ENCODE measurements around the gene PTPRM. TPM values are rescaled to one million over a fixed set of nuclear protein-coding genes. Genes with fewer than 3 reads are reported as not detected.

PTPRM gene
- total RNA-seq, 1 experiment from 2014 or later = 37.3 TPM

DNA sequence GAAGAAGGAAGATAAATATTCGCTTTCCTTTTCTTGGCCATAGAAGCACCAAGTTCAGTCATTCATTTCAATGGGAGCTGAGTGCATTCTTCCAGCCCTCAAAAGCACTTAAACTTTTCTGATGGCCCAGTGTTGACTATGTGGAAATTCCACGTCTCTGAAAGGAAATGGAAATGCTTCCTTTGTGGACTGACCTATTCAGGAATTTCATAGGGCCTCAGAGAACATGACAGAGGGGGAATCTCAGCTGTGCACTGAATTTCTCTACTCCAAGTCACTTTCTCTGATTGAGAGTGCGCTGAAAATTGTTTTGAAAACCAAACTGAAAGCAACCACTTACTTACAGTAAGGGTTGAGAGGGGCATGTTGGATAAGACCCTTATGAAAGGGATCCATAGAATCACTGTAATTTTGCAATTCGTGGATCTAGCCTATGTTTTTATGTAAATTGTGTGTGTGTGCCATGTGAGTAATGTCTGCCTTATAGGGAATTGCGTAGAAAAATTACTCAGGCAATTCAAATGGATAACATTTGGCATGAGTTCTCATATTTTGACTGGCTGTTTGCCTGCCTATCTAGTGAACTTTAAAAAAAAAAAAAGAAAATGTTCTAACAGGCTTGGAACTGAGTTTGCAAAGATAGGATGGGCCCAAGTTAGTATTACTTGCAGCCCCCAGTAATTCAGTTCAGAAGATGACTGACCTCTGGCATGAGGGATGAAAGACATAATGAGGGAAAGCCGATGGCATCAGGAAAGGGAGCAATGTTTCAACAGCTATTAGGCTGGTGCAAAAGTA lies 437.0 kb downstream of the PTPRM start:
- no peak for DNase-seq (ENCODE audit: low spot score)

DNA sequence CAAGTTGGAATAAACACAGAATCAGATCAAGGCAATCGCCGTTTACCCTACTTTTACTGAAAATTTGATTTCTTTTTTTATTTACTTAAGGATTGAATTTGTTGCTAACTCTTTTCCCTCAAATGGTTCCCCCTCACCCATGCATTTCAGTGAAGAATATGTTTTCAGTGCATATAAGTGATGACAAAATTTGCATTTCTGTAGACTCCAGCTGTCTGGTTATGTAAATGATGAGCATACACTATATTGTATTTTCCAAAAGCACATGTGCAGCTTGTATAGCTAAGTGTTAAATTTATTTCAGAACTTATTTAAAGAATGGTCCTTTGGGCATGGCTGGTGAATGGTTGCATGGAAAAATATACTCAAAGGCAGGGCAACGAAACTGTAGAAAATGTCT lies 437.7 kb downstream of the PTPRM start:
- DNase-seq (ENCODE audit: low spot score) = no peak

DNA sequence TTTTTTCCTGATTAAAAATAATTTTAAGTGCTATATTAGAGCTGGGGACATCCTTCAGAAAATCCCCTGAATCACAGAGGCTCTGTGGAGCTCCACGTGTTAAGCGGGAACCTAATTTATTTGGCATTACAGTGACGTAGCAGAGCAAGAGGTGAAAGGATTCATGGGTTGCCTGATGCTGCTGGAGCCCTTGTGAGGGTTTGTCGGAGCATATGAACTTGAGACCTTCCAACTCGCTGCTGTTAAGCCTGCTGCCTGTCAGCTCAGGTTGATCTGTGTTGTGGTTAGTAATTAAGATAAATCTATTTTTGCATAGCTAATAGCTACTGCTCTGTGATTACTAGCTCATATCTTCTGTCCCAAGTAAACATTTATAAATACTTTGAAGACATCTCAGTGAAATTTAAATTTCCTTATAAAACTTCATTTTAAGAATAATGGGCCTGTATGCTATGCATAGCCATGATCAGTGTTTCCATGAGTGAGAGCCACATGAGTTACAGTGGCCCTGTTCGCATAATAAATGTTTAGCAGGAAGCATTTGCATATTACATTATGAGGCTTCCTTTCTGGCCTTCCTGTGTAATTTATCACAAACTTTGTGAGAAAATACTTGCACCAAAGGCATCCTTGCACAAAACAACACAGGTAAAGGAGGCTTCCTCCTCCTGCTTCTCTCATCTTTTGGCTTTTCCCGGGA lies 438.9 kb downstream of the PTPRM start:
- DNase-seq (ENCODE audit: low spot score) = no peak

DNA sequence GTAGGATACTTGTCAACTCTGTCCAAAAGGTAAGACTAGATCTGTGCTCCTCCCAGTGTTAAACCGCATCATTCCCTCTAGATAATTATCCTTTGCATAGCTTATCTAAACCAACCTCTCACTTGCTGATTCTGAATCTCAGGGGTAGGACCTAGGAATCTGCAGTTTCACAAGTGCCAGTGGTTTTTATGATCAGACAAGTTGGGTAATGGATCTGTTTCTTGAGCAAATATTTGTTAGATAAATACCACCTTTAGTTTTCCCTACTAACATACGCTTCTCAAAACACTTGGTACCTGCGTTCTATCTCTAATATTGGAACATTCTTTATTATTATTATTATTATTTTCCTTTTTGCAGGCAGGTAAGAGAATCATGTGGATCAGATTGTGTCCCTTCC lies 439.9 kb downstream of the PTPRM start:
- no peak for DNase-seq (ENCODE audit: low spot score)

DNA sequence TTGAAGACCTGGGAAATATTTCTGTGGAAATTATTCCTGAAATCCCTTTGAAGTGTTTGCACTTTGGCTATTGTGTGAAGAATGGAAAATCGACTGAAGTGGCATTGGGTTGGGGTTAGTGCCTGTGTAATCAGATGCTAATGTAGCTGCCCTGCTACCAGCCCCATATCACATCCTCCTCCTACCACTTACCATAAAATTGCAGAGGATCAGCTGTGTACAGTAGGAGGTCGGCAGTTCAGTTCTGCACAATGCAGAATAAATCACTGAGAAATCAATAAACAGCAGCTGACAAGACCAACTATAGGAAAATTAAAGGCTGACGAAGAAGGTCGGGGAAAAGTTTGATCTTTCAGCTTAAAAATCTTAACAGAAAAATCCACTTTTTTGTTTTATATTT lies 440.9 kb downstream of the PTPRM start:
- no peak for DNase-seq (ENCODE audit: low spot score)

DNA sequence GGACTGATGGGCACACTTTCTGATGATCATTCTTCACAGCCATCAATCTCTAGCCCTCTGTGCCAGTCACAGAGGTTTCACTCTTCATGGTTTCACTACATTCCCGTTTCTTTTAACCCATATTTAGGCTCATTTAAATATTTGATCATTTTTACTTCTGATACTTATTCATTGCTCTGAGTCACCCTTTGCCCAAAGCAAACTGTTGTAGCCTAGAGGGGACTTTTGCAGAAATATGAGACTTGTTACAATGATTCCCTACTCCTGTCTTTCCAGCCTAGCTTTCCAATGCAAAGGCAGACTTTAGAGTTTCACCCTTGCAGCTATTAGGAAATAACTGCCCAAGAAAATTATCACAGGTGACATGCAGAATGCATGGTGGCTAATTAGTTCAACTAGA lies 444.2 kb downstream of the PTPRM start:
- DNase-seq (ENCODE audit: low spot score) = no peak

DNA sequence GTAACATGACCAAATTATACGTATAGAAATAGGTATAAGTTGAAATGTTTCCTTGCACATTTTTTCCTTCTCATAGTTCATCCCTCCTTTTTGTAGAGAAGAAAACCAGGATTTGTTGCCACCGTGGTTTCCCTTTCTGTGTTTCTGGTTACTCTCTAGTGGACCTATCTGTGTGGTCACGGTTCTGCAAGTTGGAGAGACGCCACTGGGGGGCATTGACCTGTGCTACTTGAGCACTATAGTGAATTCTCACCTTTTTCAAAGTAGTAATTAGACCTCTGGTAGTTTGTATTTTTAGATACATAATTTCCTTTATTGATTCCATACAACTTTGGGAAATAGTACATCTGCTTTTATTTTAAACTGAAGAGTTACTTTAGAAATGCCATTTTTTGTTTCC lies 444.8 kb downstream of the PTPRM start:
- DNase-seq (ENCODE audit: low spot score) = no peak

DNA sequence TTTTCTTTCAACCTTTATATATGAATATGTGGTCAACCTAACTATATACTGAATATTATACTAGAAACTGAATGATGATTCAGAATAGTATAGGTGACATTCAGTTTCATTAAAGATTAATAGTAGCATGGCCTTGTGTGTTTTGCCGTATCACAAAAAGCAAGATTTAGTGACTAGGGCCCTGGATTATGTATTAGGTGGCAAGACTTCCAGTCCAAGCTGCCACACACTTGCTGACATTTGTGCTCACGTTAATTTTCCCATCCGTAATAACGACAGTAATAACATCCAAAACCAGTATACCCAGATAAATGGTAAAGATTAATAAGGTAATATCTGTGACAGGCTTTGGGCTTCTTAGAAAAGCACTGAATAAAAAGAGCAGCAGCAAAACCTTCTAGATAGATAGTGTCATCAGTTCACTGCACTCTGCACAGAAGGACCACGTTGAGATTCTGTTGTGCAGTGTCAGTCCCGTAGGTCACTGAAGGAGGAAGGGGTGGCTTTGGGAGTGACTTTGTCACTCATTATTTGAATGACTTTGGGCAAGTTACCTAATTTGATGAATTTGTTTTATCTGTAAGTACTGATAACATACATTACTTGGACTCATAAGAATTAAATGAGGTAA lies 451.7 kb downstream of the PTPRM start:
- DNase-seq (ENCODE audit: low spot score) = no peak

DNA sequence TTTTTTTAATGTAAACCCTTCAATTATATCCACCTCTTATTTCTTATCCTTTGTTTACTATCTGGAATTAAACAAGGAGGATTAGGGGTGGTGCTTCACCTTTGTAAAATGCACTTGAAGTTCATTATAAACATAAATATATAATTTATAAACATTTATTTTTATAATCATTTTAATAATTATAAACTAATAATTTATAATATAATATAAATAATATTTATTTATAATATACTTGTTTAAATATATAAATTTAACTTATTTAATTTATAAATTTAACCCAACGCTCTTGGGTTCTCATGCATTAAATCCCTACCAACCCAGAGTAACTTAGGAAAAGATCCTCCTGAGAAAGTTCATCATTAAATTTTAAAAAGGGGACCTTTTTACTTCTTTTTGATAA lies 452.5 kb downstream of the PTPRM start:
- DNase-seq (ENCODE audit: low spot score) = no peak

DNA sequence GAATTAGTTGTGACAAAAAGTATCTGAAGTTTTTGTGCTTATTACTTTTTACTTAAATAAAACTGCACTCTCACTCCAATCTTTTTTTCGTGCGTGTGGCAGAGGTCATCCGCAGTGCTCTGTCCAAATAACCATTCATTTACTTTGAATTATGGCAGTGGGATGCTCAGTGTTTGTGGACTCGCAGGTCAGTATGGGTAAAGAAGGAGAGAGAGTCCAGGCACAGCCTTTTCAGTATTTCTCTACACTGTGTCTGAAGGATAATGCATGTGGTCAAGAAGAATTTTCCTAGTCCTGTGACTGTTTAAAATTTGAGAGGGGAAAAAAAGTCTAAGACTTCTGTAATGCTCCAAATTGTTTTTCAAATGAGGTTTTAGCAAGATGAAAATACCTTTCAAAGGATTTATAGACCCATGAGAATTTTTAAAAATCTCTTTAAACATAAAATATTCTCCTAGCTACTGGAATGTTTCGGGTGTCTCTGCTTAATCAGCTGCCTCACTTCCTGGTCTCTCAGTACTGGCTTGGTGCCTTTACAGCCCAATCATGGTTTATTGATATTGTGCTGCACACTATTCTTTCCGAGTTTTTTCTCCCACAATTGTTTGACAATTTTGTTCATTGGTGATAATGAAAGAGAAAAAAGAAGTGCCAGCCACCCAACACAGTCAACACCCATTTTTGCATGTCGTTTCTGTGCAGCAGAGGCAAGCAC lies 453.2 kb downstream of the PTPRM start:
- no peak for DNase-seq (ENCODE audit: low spot score)

DNA sequence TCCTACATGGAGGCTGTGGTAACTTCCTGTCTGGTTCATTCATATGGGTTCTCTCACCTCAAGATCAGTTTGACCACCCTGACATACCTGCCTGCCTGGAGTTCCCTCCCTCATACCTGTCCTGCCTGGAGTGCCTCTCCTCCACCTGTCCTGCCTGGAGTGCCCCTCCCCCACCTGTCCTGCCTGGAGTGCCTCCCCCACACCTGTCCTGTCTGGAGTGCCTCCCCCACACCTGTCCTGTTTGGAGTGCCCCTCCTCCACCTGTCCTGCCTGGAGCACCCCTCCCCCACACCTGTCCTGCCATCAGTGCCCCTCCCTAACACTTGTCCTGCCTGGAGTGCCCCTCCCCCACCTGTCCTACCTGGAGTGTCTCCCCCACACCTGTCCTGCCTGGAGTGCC lies 461.9 kb downstream of the PTPRM start:
- DNase-seq (ENCODE audit: low spot score) = no peak

DNA sequence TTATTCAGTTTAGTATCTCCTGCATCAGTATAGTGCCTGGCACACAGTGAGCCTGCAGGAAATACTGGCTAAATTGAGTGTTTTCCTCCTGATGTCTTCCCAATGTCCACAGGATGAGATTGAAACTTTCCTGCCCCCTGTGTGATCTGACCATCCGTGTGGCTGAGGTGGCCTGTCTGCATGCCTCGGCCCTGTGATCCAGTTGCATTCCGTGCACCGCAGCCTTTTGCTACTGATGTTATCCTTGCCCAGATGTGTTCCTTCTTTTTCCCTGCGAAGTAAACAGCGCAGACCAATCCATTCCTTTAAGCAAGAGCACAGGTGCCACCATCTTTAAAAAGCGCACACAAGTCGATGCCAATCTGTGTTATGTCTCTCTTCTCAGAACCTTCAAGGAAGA lies 462.6 kb downstream of the PTPRM start:
- DNase-seq (ENCODE audit: low spot score) = no peak

DNA sequence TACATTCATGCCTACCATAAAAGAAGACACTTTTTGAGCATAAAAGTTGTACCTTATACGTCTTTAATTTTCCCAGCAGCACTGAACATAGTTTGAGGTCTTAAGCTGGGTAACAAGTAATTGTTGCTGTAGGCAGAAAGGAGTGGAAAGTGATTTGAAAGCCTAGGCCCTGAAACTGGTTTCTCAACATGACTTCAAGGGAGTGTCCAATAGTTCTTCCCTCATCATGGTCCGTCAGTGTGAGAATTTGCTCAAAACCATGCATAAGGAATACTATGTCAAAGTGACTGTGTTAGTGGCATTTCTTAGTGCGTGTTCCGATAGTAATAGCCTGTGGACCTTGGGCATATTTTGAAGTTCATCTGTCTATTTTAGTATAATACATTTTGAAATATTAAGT lies 463.1 kb downstream of the PTPRM start:
- no peak for DNase-seq (ENCODE audit: low spot score)

DNA sequence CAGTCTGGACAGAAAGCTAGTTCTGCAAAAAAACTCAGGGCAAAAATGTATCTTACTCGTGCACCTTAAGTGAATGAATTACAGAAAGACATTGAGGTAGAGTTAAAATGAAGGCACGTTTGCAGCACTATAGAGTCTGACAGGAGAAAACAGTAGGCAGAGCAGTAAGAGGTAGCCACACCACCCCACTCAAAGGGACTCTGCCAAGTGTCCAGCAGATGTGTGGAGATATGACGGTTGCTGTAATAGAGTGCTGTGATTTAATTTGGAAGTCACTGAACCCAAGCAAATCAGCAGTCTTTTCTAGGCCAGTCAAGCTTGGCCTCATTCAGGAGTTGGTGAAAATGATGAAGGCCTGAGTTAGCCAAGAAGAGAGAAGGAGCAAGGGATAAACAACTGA lies 464.4 kb downstream of the PTPRM start:
- DNase-seq (ENCODE audit: low spot score) = no peak

DNA sequence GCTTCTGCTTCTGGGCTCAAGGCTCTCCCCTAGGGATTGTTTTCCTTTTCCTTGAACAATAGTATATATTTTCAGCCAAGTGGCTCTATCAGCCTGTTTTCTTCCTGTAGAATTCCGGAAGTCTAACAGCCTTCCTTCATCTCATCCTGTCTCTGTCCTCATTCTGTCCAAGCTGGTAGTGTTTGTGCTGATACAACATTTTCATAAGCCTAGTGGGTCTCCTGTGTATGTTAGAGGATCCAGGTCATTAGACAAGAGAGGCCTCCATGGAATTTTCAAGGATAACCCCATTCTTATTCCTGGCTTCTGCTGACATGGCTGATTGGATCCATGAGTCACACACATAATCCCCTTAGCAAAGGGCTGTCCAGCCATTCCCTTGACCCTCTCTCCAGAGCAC lies 467.6 kb downstream of the PTPRM start:
- no peak for DNase-seq (ENCODE audit: low spot score)

DNA sequence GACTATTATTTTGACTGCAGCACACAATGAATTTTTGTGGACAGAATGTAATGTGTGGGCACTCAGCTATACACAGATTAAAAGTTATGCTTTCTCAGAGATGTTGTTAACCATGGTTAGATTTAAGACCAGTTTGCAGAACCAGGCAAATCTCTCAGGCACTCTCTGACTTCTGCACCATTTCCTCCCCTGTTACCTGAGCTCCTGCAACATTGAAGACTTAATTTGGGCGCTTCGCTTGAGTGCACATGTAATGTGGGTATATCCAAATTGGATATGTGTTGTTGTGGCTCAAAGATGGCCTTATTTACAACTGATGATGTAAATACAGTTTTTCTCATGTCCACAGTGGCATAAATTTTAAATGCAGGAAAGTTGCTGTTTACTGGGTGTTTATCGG lies 469.4 kb downstream of the PTPRM start:
- DNase-seq (ENCODE audit: low spot score) = no peak

DNA sequence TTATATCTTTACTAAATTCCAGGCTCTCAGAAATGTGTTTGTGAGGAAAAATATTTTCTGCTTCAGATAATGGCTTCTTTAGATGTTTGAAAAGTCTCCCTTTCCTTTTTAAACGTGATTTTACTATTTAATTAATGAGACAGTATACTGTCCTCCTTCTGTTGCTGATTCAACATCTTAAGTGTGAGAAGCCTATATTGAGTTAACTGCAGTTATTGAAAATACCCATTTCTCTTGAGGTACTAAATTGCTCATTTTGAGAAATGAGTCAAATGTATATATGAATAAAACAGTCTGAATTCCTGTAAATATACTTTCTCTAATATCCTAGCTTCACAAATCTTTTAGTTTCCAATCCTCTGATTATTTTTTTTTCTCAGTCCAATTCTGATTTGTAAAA lies 470.2 kb downstream of the PTPRM start:
- DNase-seq (ENCODE audit: low spot score) = no peak

DNA sequence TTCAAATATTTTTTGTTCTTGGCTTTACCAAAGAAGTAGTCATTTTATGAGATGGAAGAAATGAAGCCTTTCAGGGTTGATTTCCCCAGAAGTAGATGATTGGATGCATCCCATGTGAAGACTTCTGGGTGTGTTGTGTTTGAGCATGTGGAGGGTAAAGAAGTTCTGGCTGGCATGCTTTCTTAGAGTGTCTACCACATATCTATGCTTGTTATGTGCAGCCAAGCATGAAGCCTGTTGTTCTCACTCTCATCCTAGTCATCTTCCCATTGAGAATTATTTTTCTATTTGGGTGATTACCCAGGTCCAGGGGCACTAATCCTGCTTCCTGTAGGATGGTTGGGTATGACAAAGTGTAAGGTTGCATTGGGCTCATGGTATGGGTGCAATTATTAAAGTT lies 472.9 kb downstream of the PTPRM start:
- DNase-seq (ENCODE audit: low spot score) = no peak

DNA sequence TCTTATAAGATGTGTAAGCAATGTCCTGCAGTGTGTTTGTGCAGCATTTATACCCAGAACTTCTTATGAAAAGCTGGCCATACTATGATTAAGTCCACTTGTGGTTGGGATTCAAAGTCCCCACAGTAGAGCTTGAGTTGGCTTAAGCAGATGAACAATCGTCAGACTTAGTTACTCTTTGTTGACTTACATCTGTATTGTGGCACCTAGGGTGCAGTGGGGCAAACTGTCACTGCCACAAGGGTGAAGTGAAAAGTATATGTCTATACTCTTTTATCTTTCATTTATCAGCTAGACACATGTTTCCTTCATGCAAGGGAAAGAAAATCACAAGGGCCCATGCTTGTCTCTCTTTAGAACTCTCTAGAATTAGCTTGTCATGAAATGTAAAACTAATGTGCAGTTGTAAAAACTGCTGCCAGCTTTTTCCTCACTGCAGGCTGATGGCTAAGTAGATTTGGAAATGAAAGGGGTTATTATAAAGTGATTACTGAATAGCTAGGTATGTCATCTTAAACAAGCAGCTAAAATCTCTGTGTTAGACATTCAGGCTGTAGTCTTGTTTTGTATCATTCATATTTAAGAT lies 474.5 kb downstream of the PTPRM start:
- DNase-seq (ENCODE audit: low spot score) = no peak

DNA sequence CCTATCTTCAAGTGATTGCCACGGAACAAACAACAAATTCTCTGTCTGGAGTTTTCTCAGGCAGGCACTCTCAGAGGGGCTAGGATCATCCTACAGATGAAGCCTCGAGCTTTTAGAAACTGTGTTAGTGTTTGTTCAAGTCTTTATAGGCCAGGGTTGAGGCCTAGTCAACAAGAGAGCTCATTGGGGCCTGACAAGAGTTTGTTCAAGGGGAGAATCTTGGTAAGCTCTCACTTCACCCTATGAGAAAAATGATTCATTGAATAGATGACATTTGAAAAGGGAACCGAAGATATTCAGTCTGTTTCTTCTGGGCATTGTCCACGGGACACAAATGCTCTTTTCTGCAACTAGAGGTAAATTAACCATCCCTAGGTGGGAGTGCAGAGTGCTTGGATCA lies 476.9 kb downstream of the PTPRM start:
- DNase-seq (ENCODE audit: low spot score) = no peak

DNA sequence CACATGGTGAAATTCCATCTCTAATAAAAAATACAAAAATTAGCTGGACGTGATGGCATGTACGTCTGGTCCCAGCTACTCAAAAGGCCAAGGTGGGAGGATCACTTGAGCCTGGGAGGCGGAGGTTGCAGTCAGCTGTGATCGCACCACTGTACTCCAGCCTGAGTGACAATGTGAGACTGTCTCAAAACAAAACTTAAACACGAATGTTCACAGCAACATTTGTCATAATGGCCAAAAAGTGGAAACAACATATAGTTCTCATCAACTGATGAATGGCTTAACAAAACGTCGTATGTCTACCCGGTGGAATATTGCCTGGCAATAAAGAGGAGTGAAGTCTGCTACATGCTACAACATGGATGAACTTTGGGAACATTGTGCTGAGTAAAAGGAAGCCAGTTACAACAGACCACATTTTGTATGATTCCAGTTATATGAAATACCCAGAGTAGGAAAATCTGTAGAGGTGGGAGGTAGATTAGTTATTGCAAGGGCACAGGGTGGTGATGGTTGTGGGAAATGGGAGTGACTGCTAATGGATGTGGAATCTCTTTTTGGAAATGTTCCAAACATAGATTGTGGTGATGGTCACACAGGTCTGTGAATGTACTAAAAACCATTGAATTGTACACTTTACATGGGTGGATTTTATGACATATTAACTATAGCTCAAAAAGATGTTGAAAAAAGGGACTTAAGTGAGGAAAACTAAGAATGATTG lies 478.2 kb downstream of the PTPRM start:
- no peak for DNase-seq (ENCODE audit: low spot score)

Data from H4 (cell line).